Natural killer cell treated with Interleukin-12 subunit alpha and Interleukin-12 subunit beta and Interleukin-15 and Interleukin-18, amount 100 ng/mL, for 72 hours (primary cell): ENCODE measurements around the gene LRRK1. TPM values are rescaled to one million over a fixed set of nuclear protein-coding genes. Genes with fewer than 3 reads are reported as not detected.

Experiments used
- ATAC-seq, 2 donors: fragments of 150-1000 bp; cut with Tn5 transposase in 1 of 2; sonication (Bioruptor Pico), chemical (Tn5 transposase) in 1 of 2; 2 replicates each; pipeline ENCODE4 v1.10.0; 2021
- DNase-seq: peaks from one replicate; pipeline ENCODE4 v3.0.0; 2022; ENCODE audit warnings: low spot score
- H3K27ac Mint-ChIP-seq, 2 donors: 1 replicate in 1 of 2; 2 replicates in 1 of 2; pipeline ENCODE4 v1.8.0; 2022; ENCODE audit warnings: mixed read lengths in 2 of 2, mild to moderate bottlenecking in 1 of 2, moderate library complexity in 1 of 2
- H3K27me3 Mint-ChIP-seq, 2 donors: 1 replicate in 1 of 2; 2 replicates in 1 of 2; pipeline ENCODE4 v1.8.0; 2022; ENCODE audit warnings: mixed read lengths in 2 of 2
- H3K36me3 Mint-ChIP-seq: one replicate; pipeline ENCODE4 v1.8.0; 2022; ENCODE audit warnings: mixed read lengths
- H3K4me1 Mint-ChIP-seq, 2 donors: 1 replicate in 1 of 2; 2 replicates in 1 of 2; pipeline ENCODE4 v1.8.0; 2022; ENCODE audit warnings: low read depth in 2 of 2, mixed read lengths in 2 of 2, mild to moderate bottlenecking in 1 of 2
- H3K4me3 Mint-ChIP-seq: one replicate; pipeline ENCODE4 v1.8.0; 2022; ENCODE audit warnings: mixed read lengths
- H3K9me3 Mint-ChIP-seq: 2 replicates; pipeline ENCODE4 v1.8.0; 2022; ENCODE audit warnings: mixed read lengths
- total RNA-seq, 2 donors: library from RNA; stranded (reverse); gene quantifications; one replicate each; pipeline ENCODE4 v1.2.3, GENCODE V29; 2022

LRRK1 gene
- total RNA-seq, 2 donors from 2014 or later = 0.17 to 0.70 TPM

- H3K4me1 Mint-ChIP-seq = peaks cover 10 to 11% of the 10 kb centered on the region in 2 donors
Observed at GRCh38 chr15:101100593-101101442, 181.7 kb downstream of the LRRK1 start.

GRCh38 chr15:101101676-101102075, 182.5 kb downstream of the LRRK1 start:
- H3K27me3 Mint-ChIP-seq = peaks cover 0 to under 1% of the 10 kb centered on the region in 2 donors
- no peaks in the 10 kb centered on the region for H3K36me3 Mint-ChIP-seq
- H3K27ac Mint-ChIP-seq = peak overlapping the region in 1 of 2 donors; percentile 20

More at GRCh38 chr15:101100593-101101442, 181.7 kb downstream of the LRRK1 start:
- H3K36me3 Mint-ChIP-seq = no peaks in the 10 kb centered on the region
- H3K4me3 Mint-ChIP-seq = no peak overlapping the region
- DNase-seq (peak; percentile 52), ATAC-seq (peak in 1 of 2 donors; percentile 36)
- peaks cover 2 to 6% of the 10 kb centered on the region in 2 donors for H3K27me3 Mint-ChIP-seq
- no peak overlapping the region for H3K27ac Mint-ChIP-seq
- H3K9me3 Mint-ChIP-seq = peaks cover 3% of the 10 kb centered on the region

GRCh38 chr15:101102746-101103145, 183.6 kb downstream of the LRRK1 start:
- no peak for ATAC-seq
- DNase-seq = peak; percentile 39
- Mint-ChIP-seq H3K4me1 (peaks cover 11 to 14% of the 10 kb centered on the region in 2 donors), H3K27ac (no peak overlapping the region), H3K36me3 (no peaks in the 10 kb centered on the region), H3K27me3 (no peaks in the 10 kb centered on the region), H3K9me3 (peaks cover 3% of the 10 kb centered on the region), H3K4me3 (no peak overlapping the region)

More at GRCh38 chr15:101101676-101102075, 182.5 kb downstream of the LRRK1 start:
- DNase-seq (peak; percentile 29), ATAC-seq (no peak)
- Mint-ChIP-seq H3K4me3 (no peak overlapping the region), H3K4me1 (peaks cover 11 to 14% of the 10 kb centered on the region in 2 donors), H3K9me3 (peaks cover 3% of the 10 kb centered on the region)

GRCh38 chr15:101103598-101103997, 184.4 kb downstream of the LRRK1 start:
- H3K9me3 Mint-ChIP-seq = peaks cover 3% of the 10 kb centered on the region
- no peak for ATAC-seq
- no peak overlapping the region for H3K4me3 Mint-ChIP-seq
- no peaks in the 10 kb centered on the region for H3K27me3 Mint-ChIP-seq
- peak overlapping the region in 1 of 2 donors; percentile 73 for H3K27ac Mint-ChIP-seq
- no peak for DNase-seq
- H3K36me3 Mint-ChIP-seq = no peaks in the 10 kb centered on the region
- peaks cover 10 to 14% of the 10 kb centered on the region in 2 donors for H3K4me1 Mint-ChIP-seq

- ATAC-seq = no peak
- H3K27me3 Mint-ChIP-seq = no peaks in the 10 kb centered on the region
Observed at GRCh38 chr15:101104141-101104540, 185.0 kb downstream of the LRRK1 start.

GRCh38 chr15:101105059-101105891, 186.1 kb downstream of the LRRK1 start:
- H3K4me3 Mint-ChIP-seq = no peak overlapping the region
- H3K36me3 Mint-ChIP-seq = no peaks in the 10 kb centered on the region
- H3K9me3 Mint-ChIP-seq = peaks cover 3% of the 10 kb centered on the region
- H3K27ac Mint-ChIP-seq = peak overlapping the region in 1 of 2 donors; percentile 87
- ATAC-seq = no peak
- H3K4me1 Mint-ChIP-seq = peaks cover 0 to 12% of the 10 kb centered on the region in 2 donors
- H3K27me3 Mint-ChIP-seq = no peaks in the 10 kb centered on the region
- peak; percentile 18 for DNase-seq

More at GRCh38 chr15:101104141-101104540, 185.0 kb downstream of the LRRK1 start:
- Mint-ChIP-seq H3K4me3 (no peak overlapping the region), H3K4me1 (peaks cover 4 to 14% of the 10 kb centered on the region in 2 donors), H3K9me3 (peaks cover 3% of the 10 kb centered on the region), H3K27ac (no peak overlapping the region), H3K36me3 (no peaks in the 10 kb centered on the region)
- peak; percentile 41 for DNase-seq

GRCh38 chr15:101107101-101107500, 187.9 kb downstream of the LRRK1 start:
- H3K27me3 Mint-ChIP-seq = no peaks in the 10 kb centered on the region
- peaks cover 0 to 8% of the 10 kb centered on the region in 2 donors for H3K4me1 Mint-ChIP-seq
- H3K9me3 Mint-ChIP-seq = no peaks in the 10 kb centered on the region
- no peak overlapping the region for H3K27ac Mint-ChIP-seq
- ATAC-seq (no peak), DNase-seq (peak; percentile 10)
- H3K36me3 Mint-ChIP-seq = no peaks in the 10 kb centered on the region
- no peak overlapping the region for H3K4me3 Mint-ChIP-seq

- no peak overlapping the region for H3K4me3 Mint-ChIP-seq
- H3K27me3 Mint-ChIP-seq = no peaks in the 10 kb centered on the region
- peaks cover 4 to 11% of the 10 kb centered on the region in 2 donors for H3K4me1 Mint-ChIP-seq
- H3K27ac Mint-ChIP-seq = peak overlapping the region in 1 of 2 donors; percentile 33
- no peak for ATAC-seq
- no peaks in the 10 kb centered on the region for H3K36me3 Mint-ChIP-seq
- DNase-seq = peak; percentile 23
- H3K9me3 Mint-ChIP-seq = no peaks in the 10 kb centered on the region
Observed at GRCh38 chr15:101107625-101108460, 188.7 kb downstream of the LRRK1 start.

GRCh38 chr15:101108461-101108775, 189.3 kb downstream of the LRRK1 start:
- Mint-ChIP-seq H3K27me3 (no peaks in the 10 kb centered on the region), H3K36me3 (no peaks in the 10 kb centered on the region), H3K4me3 (no peak overlapping the region), H3K27ac (peak overlapping the region in 1 of 2 donors; percentile 39), H3K4me1 (peaks cover 4 to 8% of the 10 kb centered on the region in 2 donors), H3K9me3 (no peaks in the 10 kb centered on the region)
- DNase-seq (peak; percentile 22), ATAC-seq (no peak)

GRCh38 chr15:101108791-101109190, 189.6 kb downstream of the LRRK1 start:
- peak overlapping the region in 1 of 2 donors; percentile 39 for H3K27ac Mint-ChIP-seq
- H3K4me3 Mint-ChIP-seq = no peak overlapping the region
- peaks cover 4 to 7% of the 10 kb centered on the region in 2 donors for H3K4me1 Mint-ChIP-seq
- no peaks in the 10 kb centered on the region for H3K36me3 Mint-ChIP-seq
- no peak for ATAC-seq
- H3K27me3 Mint-ChIP-seq = no peaks in the 10 kb centered on the region
- DNase-seq = peak; percentile 28
- H3K9me3 Mint-ChIP-seq = no peaks in the 10 kb centered on the region

- H3K4me3 Mint-ChIP-seq = no peak overlapping the region
- no peaks in the 10 kb centered on the region for H3K36me3 Mint-ChIP-seq
- peaks cover 4 to 7% of the 10 kb centered on the region in 2 donors for H3K4me1 Mint-ChIP-seq
- ATAC-seq (no peak), DNase-seq (peak; percentile 51)
- no peaks in the 10 kb centered on the region for H3K9me3 Mint-ChIP-seq
- H3K27me3 Mint-ChIP-seq = no peaks in the 10 kb centered on the region
- peak overlapping the region in 1 of 2 donors; percentile 55 for H3K27ac Mint-ChIP-seq
Observed at GRCh38 chr15:101110681-101111569, 191.8 kb downstream of the LRRK1 start.

GRCh38 chr15:101111570-101112262, 192.6 kb downstream of the LRRK1 start:
- DNase-seq (peak; percentile 35), ATAC-seq (peak; percentile 11 to 26)
- Mint-ChIP-seq H3K4me3 (no peak overlapping the region), H3K27me3 (no peaks in the 10 kb centered on the region), H3K36me3 (no peaks in the 10 kb centered on the region), H3K4me1 (peaks cover 10% of the 10 kb centered on the region in 2 donors), H3K27ac (peak overlapping the region in 1 of 2 donors; percentile 55), H3K9me3 (no peaks in the 10 kb centered on the region)
